Smooth muscle cell (in vitro differentiated cells): ENCODE results near the gene TRIM47. TPM values are rescaled to one million over a fixed set of nuclear protein-coding genes. Genes with fewer than 3 reads are reported as not detected.
A peak's percentile ranks its signal among the peaks of the same experiment; 100 is the strongest.

Source experiments
- DNase-seq: peaks from one replicate; lab custom pipeline; 2025; ENCODE audit not compliant: unreplicated experiment; lab: John Stamatoyannopoulos, UW
- H2AFZ ChIP-seq: fragments of 200-600 bp; sonication (generic); 2 replicates; pipeline ENCODE4 v1.6.0; 2016; ENCODE audit warnings: antibody characterized with exemption, low read depth, mild to moderate bottlenecking
- H3F3A ChIP-seq: fragments of 200-600 bp; sonication (generic); 2 replicates; pipeline ENCODE4 v1.6.0; 2017; ENCODE audit warnings: antibody characterized with exemption, low read depth
- H3K27ac ChIP-seq: fragments of 200-600 bp; sonication (generic); 2 replicates; pipeline ENCODE4 v1.5.1; 2016; ENCODE audit warnings: low read depth, mild to moderate bottlenecking
- H3K27me3 ChIP-seq: fragments of 200-600 bp; sonication (generic); 2 replicates; pipeline ENCODE4 v1.6.1; 2016; ENCODE audit warnings: low read depth, mild to moderate bottlenecking
- H3K36me3 ChIP-seq: fragments of 200-600 bp; sonication (generic); 2 replicates; pipeline ENCODE4 v1.5.1; 2016; ENCODE audit warnings: low read depth
- H3K4me1 ChIP-seq: fragments of 200-600 bp; sonication (generic); 2 replicates; pipeline ENCODE4 v1.5.1; 2016; ENCODE audit warnings: low read depth
- H3K4me2 ChIP-seq: fragments of 200-600 bp; sonication (generic); 2 replicates; pipeline ENCODE4 v1.6.0; 2016; ENCODE audit warnings: mild to moderate bottlenecking
- H3K4me3 ChIP-seq: fragments of 200-600 bp; sonication (generic); 2 replicates; pipeline ENCODE4 v1.5.1; 2016; ENCODE audit warnings: mild to moderate bottlenecking
- H3K79me2 ChIP-seq: fragments of 200-600 bp; sonication (generic); 2 replicates; pipeline ENCODE4 v1.6.0; 2016; ENCODE audit warnings: low read depth, mild to moderate bottlenecking
- H3K9ac ChIP-seq: fragments of 200-600 bp; sonication (generic); 2 replicates; pipeline ENCODE4 v1.6.0; 2016; ENCODE audit warnings: low read depth
- H3K9me3 ChIP-seq: fragments of 200-600 bp; sonication (generic); replicated peaks from 2 replicates; pipeline ENCODE4 v1.5.1; 2016; ENCODE audit warnings: low read depth
- H4K20me1 ChIP-seq: fragments of 200-600 bp; sonication (generic); 2 replicates; pipeline ENCODE4 v1.6.0; 2016; ENCODE audit warnings: low read depth
- WGBS: methylation state at CpG from one replicate; pipeline ENCODE4 v1.1.7; 2016; ENCODE audit warnings: low lambda C conversion rate; 5-methylcytosine and 5-hydroxymethylcytosine counted together
- polyA plus RNA-seq: library from polyadenylated mRNA; unstranded; fragments of >200 nt; fragmentation: Nextera tagmentation; extraction: Ambion mirVana; gene quantifications from 2 replicates; pipeline ENCODE4 v1.2.1, GENCODE V29; 2016
- total RNA-seq: library from RNA; depleted of rRNA; stranded (reverse); fragments of >200 nt; gene quantifications from 2 replicates; pipeline ENCODE4 v1.2.3, GENCODE V29; 2014
- TF ChIP-seq, protein P1 (sequence below): fragments of 200-600 bp; sonication (generic); IDR thresholded peaks from 2 replicates; pipeline ENCODE4 v1.5.1; 2017; ENCODE audit warnings: borderline replicate concordance, mild to moderate bottlenecking, antibody characterized with exemption; ENCODE audit not compliant: insufficient read depth, poor library complexity, severe bottlenecking

The TRIM47 gene
- total and polyA plus RNA-seq, 2 experiments from 2014 or later: 8.7 to 16.1 TPM

GRCh38 chr17:75875182-75875939, 3.0 kb downstream of the TRIM47 start:
- Histone ChIP-seq H3K36me3 (no peaks in the 10 kb centered on the region), H4K20me1 (no peaks in the 10 kb centered on the region), H3K4me3 (no peak overlapping the region), H3K9me3 (no peaks in the 10 kb centered on the region), H3K79me2 (no peaks in the 10 kb centered on the region), H3K9ac (no peak overlapping the region), H3K4me1 (peaks cover 11% of the 10 kb centered on the region), H2AFZ (no peak overlapping the region), H3K27ac (peak overlapping the region; percentile 88), H3K27me3 (no peaks in the 10 kb centered on the region), H3F3A (peaks cover 16% of the 10 kb centered on the region), H3K4me2 (no peak overlapping the region)
- no peak for DNase-seq
- 89% methylated on average over 17 of the region's 18 CpGs for WGBS
- TF ChIP-seq, protein P1, sequence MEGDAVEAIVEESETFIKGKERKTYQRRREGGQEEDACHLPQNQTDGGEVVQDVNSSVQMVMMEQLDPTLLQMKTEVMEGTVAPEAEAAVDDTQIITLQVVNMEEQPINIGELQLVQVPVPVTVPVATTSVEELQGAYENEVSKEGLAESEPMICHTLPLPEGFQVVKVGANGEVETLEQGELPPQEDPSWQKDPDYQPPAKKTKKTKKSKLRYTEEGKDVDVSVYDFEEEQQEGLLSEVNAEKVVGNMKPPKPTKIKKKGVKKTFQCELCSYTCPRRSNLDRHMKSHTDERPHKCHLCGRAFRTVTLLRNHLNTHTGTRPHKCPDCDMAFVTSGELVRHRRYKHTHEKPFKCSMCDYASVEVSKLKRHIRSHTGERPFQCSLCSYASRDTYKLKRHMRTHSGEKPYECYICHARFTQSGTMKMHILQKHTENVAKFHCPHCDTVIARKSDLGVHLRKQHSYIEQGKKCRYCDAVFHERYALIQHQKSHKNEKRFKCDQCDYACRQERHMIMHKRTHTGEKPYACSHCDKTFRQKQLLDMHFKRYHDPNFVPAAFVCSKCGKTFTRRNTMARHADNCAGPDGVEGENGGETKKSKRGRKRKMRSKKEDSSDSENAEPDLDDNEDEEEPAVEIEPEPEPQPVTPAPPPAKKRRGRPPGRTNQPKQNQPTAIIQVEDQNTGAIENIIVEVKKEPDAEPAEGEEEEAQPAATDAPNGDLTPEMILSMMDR: no peak

- peaks cover 11% of the 10 kb centered on the region for H3K4me1 ChIP-seq
- H3K4me2 ChIP-seq: no peak overlapping the region
- DNase-seq: no peak
- no peaks in the 10 kb centered on the region for H3K79me2 ChIP-seq
- no peak overlapping the region for H3K4me3 ChIP-seq
- 92% methylated on average over 31 of the region's 38 CpGs for WGBS
- H3K27ac ChIP-seq: no peak overlapping the region
- H3K36me3 ChIP-seq: no peaks in the 10 kb centered on the region
- H3K9me3 ChIP-seq: no peaks in the 10 kb centered on the region
- no peak overlapping the region for H2AFZ ChIP-seq
- H4K20me1 ChIP-seq: no peaks in the 10 kb centered on the region
- TF ChIP-seq, protein P1: no peak
- peaks cover 14% of the 10 kb centered on the region for H3F3A ChIP-seq
- H3K27me3 ChIP-seq: no peaks in the 10 kb centered on the region
- no peak overlapping the region for H3K9ac ChIP-seq
These were observed 3.8 kb downstream of the TRIM47 start for GRCh38 chr17:75874323-75875181.

GRCh38 chr17:75873587-75874322, 4.6 kb downstream of the TRIM47 start:
- WGBS: 85% methylated on average over 11 of the region's 11 CpGs
- Histone ChIP-seq H3K36me3 (no peaks in the 10 kb centered on the region), H3K9ac (no peak overlapping the region)

More at GRCh38 chr17:75873587-75874322, 4.6 kb downstream of the TRIM47 start:
- TF ChIP-seq, protein P1: no peak
- DNase-seq: no peak
- H3K27ac ChIP-seq: peak overlapping the region; percentile 91
- H3K9me3 ChIP-seq: no peaks in the 10 kb centered on the region
- no peak overlapping the region for H2AFZ ChIP-seq
- peaks cover 11% of the 10 kb centered on the region for H3K4me1 ChIP-seq
- no peaks in the 10 kb centered on the region for H4K20me1 ChIP-seq
- no peak overlapping the region for H3K4me2 ChIP-seq
- no peaks in the 10 kb centered on the region for H3K27me3 ChIP-seq
- H3F3A ChIP-seq: peaks cover 6% of the 10 kb centered on the region
- H3K79me2 ChIP-seq: no peaks in the 10 kb centered on the region
- H3K4me3 ChIP-seq: no peak overlapping the region
